Ishikawa (cell line): Measurements from ENCODE around the gene GLI3.

Experiments used
- CEBPB ChIP-seq: IDR thresholded peaks from 2 replicates; pipeline ENCODE4 v1.6.1; 2012
- CREB1 ChIP-seq: IDR thresholded peaks from 2 replicates; pipeline ENCODE4 v1.6.1; 2012; ENCODE audit warnings: low read depth
- EGR1 ChIP-seq: IDR thresholded peaks from 2 replicates; pipeline ENCODE4 v1.6.1; 2012
- EP300 ChIP-seq: IDR thresholded peaks from 2 replicates; pipeline ENCODE4 v1.6.1; 2012; ENCODE audit warnings: borderline replicate concordance
- FOXM1 ChIP-seq: IDR thresholded peaks from 2 replicates; pipeline ENCODE4 v1.6.1; 2012; ENCODE audit warnings: low read depth, borderline replicate concordance
- MAX ChIP-seq: IDR thresholded peaks from 2 replicates; pipeline ENCODE4 v1.6.1; 2012
- NFIC ChIP-seq: IDR thresholded peaks from 2 replicates; pipeline ENCODE4 v1.6.1; 2012
- RAD21 ChIP-seq: IDR thresholded peaks from 2 replicates; pipeline ENCODE4 v1.6.1; 2012; ENCODE audit warnings: low read depth
- REST ChIP-seq: IDR thresholded peaks from 2 replicates; pipeline ENCODE4 v1.6.1; 2012; ENCODE audit warnings: low read depth, mild to moderate bottlenecking
- TAF1 ChIP-seq: IDR thresholded peaks from 2 replicates; pipeline ENCODE4 v1.6.1; 2012; ENCODE audit warnings: low read depth, mild to moderate bottlenecking
- TCF12 ChIP-seq: IDR thresholded peaks from 2 replicates; pipeline ENCODE4 v1.6.1; 2012; ENCODE audit warnings: low read depth
- TEAD4 ChIP-seq: IDR thresholded peaks from 2 replicates; pipeline ENCODE4 v1.6.1; 2012
- USF1 ChIP-seq: IDR thresholded peaks from 2 replicates; pipeline ENCODE4 v1.6.1; 2012
- YY1 ChIP-seq: IDR thresholded peaks from 2 replicates; pipeline ENCODE4 v1.6.1; 2012; ENCODE audit warnings: low read depth
- ZBTB7A ChIP-seq: IDR thresholded peaks from 2 replicates; pipeline ENCODE4 v1.6.1; 2012; ENCODE audit warnings: low read depth

GLI3 gene

GRCh38 chr7:42068554-42069280, 168.3 kb downstream of the GLI3 start:
- no peak for TF ChIP-seq EGR1
- TF ChIP-seq TEAD4: no peak
- no peak for TF ChIP-seq FOXM1
- no peak for TF ChIP-seq MAX
- TF ChIP-seq NFIC: no peak
- no peak for TF ChIP-seq TCF12
- no peak for TF ChIP-seq YY1
- no peak for TF ChIP-seq EP300
- TF ChIP-seq TAF1: no peak
- no peak for TF ChIP-seq CREB1
- no peak for TF ChIP-seq USF1
- no peak for TF ChIP-seq ZBTB7A

- TF ChIP-seq ZBTB7A (no peak), CEBPB (no peak), RAD21 (no peak), TEAD4 (no peak), EP300 (no peak), CREB1 (no peak), TAF1 (no peak), REST (no peak), NFIC (no peak), MAX (no peak)
Observed at GRCh38 chr7:42065942-42066341, 171.1 kb downstream of the GLI3 start.

- TF ChIP-seq NFIC (no peak), MAX (no peak), REST (no peak), YY1 (no peak), EGR1 (no peak), USF1 (no peak), FOXM1 (no peak), TEAD4 (no peak)
Observed at GRCh38 chr7:42065015-42065414, 172.0 kb downstream of the GLI3 start.

GRCh38 chr7:42064534-42064933, 172.5 kb downstream of the GLI3 start:
- TF ChIP-seq FOXM1 (no peak), ZBTB7A (no peak), EP300 (no peak), RAD21 (no peak), YY1 (no peak), USF1 (no peak)

- TF ChIP-seq CEBPB (no peak), RAD21 (no peak)
Observed at GRCh38 chr7:42059275-42059674, 177.7 kb downstream of the GLI3 start.

GRCh38 chr7:42057331-42057730, 179.7 kb downstream of the GLI3 start:
- TF ChIP-seq ZBTB7A (no peak), TCF12 (no peak), CREB1 (no peak), REST (no peak), TEAD4 (no peak), FOXM1 (no peak), YY1 (no peak), MAX (no peak), RAD21 (no peak)
